ENCODE data around the gene LRRC46.

DNA sequence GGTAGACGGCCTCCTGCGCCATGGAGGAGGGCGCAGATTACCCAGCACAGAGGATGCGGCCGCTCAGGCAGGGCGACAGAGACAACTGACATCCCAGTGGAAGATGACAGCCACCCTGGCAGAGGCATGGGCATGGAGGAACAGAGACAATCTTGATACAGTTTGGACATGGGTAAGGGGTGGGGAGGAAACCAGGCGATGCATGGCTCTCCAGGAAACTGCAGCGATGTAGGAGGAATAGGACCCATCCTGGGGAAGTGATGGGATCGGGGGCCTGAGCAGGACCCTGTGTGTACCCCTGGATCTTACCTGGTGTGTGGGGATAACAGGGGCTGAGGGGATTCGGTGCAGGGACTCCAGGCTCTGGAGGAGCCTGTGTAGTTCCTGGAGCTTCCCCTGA, 14.5 kb upstream of the LRRC46 start:
- TF ChIP-seq EZH2 (IDR thresholded peaks at IDR 0.05; ENCODE audit: borderline replicate concordance, insufficient read depth, low read depth, low read length, poor library complexity, severe bottlenecking): no peak
- TF ChIP-seq, protein P1, sequence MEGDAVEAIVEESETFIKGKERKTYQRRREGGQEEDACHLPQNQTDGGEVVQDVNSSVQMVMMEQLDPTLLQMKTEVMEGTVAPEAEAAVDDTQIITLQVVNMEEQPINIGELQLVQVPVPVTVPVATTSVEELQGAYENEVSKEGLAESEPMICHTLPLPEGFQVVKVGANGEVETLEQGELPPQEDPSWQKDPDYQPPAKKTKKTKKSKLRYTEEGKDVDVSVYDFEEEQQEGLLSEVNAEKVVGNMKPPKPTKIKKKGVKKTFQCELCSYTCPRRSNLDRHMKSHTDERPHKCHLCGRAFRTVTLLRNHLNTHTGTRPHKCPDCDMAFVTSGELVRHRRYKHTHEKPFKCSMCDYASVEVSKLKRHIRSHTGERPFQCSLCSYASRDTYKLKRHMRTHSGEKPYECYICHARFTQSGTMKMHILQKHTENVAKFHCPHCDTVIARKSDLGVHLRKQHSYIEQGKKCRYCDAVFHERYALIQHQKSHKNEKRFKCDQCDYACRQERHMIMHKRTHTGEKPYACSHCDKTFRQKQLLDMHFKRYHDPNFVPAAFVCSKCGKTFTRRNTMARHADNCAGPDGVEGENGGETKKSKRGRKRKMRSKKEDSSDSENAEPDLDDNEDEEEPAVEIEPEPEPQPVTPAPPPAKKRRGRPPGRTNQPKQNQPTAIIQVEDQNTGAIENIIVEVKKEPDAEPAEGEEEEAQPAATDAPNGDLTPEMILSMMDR (IDR thresholded peaks at IDR 0.05): no peak
